GM12892 (cell line): ENCODE measurements around the gene FCN3.

Source experiments
- POLR2A ChIP-seq: IDR thresholded peaks from 2 replicates; pipeline ENCODE4 v1.6.1; 2011; ENCODE audit warnings: low read depth, low read length, control low read depth
- POLR2AphosphoS5 ChIP-seq: IDR thresholded peaks from 2 replicates; pipeline ENCODE4 v1.6.1; 2011; ENCODE audit warnings: low read depth, low read length, control low read depth
- TAF1 ChIP-seq: IDR thresholded peaks from 2 replicates; pipeline ENCODE4 v1.6.1; 2011; ENCODE audit warnings: low read depth, mild to moderate bottlenecking, control low read depth, low read length, borderline replicate concordance

- TF ChIP-seq POLR2AphosphoS5 (no peak), TAF1 (no peak), POLR2A (no peak)
These were observed 17.6 kb upstream of the FCN3 start, which contains the start of gene GPR3 for GRCh38 chr1:27392096-27392777.
